K562 (cell line): ENCODE results near the gene LAPTM5. TPM values are rescaled to one million over a fixed set of nuclear protein-coding genes. Genes with fewer than 3 reads are reported as not detected.

Source experiments
- ARID3A ChIP-seq: IDR thresholded peaks from 2 replicates; pipeline ENCODE4 v1.6.1; 2012; ENCODE audit warnings: low read depth, low read length, improper control_type of control experiment, borderline replicate concordance
- CEBPB ChIP-seq: fragments of 450-650 bp; IDR thresholded peaks from 2 replicates; pipeline ENCODE4 v1.6.1; 2016; ENCODE audit warnings: missing genetic modification characterization, missing compliant biosample characterization
- CHCHD3 ChIP-seq: fragments of 250-450 bp; sonication (Bioruptor Pico); IDR thresholded peaks from 2 replicates; pipeline ENCODE4 v2.1.2; 2022; ENCODE audit warnings: mild to moderate bottlenecking
- E2F8 ChIP-seq: fragments of 450-650 bp; IDR thresholded peaks from 2 replicates; pipeline ENCODE4 v1.7.1; 2018; ENCODE audit warnings: mild to moderate bottlenecking, low read depth; ENCODE audit not compliant: partially characterized antibody
- ERF ChIP-seq: fragments of 450-650 bp; formaldehyde crosslinking; IDR thresholded peaks from 2 replicates; pipeline ENCODE4 v1.4.0; 2020; ENCODE audit warnings: mild to moderate bottlenecking, mixed read lengths
- KLF10 ChIP-seq: fragments of 250-450 bp; sonication (Bioruptor Pico); IDR thresholded peaks from 2 replicates; pipeline ENCODE4 v1.6.1; 2021; ENCODE audit warnings: matching md5 sums
- NCOA6 ChIP-seq: fragments of 450-650 bp; IDR thresholded peaks from 2 replicates; pipeline ENCODE4 v1.6.1; 2017; ENCODE audit warnings: mild to moderate bottlenecking
- NFE2L1 ChIP-seq: fragments of 450-650 bp; IDR thresholded peaks from 2 replicates; pipeline ENCODE4 v1.6.1; 2016; ENCODE audit warnings: missing genetic modification characterization, low read depth, mild to moderate bottlenecking, missing compliant biosample characterization, moderate library complexity, borderline replicate concordance
- RBM17 ChIP-seq: fragments of 200-400 bp; formaldehyde crosslinking; IDR thresholded peaks from 2 replicates; pipeline ENCODE4 v1.6.1; 2017; ENCODE audit warnings: low read depth, mild to moderate bottlenecking, low read length, borderline replicate concordance
- RFX1 ChIP-seq: fragments of 450-650 bp; IDR thresholded peaks from 2 replicates; pipeline ENCODE4 v1.6.1; 2016; ENCODE audit warnings: mild to moderate bottlenecking, moderate library complexity
- SAFB ChIP-seq: fragments of 200-400 bp; formaldehyde crosslinking; IDR thresholded peaks from 2 replicates; pipeline ENCODE4 v1.6.1; 2017; ENCODE audit warnings: low read depth, low read length, borderline replicate concordance
- SRSF1 ChIP-seq: fragments of 200-400 bp; formaldehyde crosslinking; IDR thresholded peaks from 2 replicates; pipeline ENCODE4 v1.6.1; 2017; ENCODE audit warnings: mild to moderate bottlenecking, low read depth, low read length, moderate library complexity
- SRSF9 ChIP-seq: fragments of 200-400 bp; formaldehyde crosslinking; IDR thresholded peaks from 2 replicates; pipeline ENCODE4 v1.6.1; 2017; ENCODE audit warnings: low read depth, low read length, borderline replicate concordance
- ZBTB11 ChIP-seq, 3 experiments: fragments of 200-800 bp in 1 of 3; fragments of 250-450 bp in 1 of 3; fragments of 450-650 bp in 1 of 3; sonication (Bioruptor Pico) in 1 of 3; sonication (Bioruptor generic) in 1 of 3; formaldehyde crosslinking in 1 of 3; IDR thresholded peaks; 2 replicates each; pipeline versions ENCODE4 v1.6.1 to v1.8.0; 2016 to 2022; ENCODE audit warnings: mild to moderate bottlenecking in 2 of 3, missing genetic modification characterization in 2 of 3, missing compliant biosample characterization in 1 of 3, moderate library complexity in 1 of 3
- ZBTB12 ChIP-seq: fragments of 250-450 bp; sonication (Bioruptor Pico); IDR thresholded peaks from 2 replicates; pipeline ENCODE4 v1.4.0; 2020
- ZC3H8 ChIP-seq: fragments of 450-650 bp; IDR thresholded peaks from 2 replicates; pipeline ENCODE4 v1.6.1; 2017
- ZFP30 ChIP-seq: fragments of 250-450 bp; sonication (Bioruptor Pico); IDR thresholded peaks from 2 replicates; pipeline ENCODE4 v1.8.0; 2022; ENCODE audit warnings: moderate library complexity, mild to moderate bottlenecking, inconsistent platforms, borderline replicate concordance
- ZFX ChIP-seq: sonication (generic); formaldehyde crosslinking; IDR thresholded peaks from 2 replicates; pipeline ENCODE4 v1.8.0; 2022; ENCODE audit warnings: mild to moderate bottlenecking, missing genetic modification reagents, moderate library complexity
- ZNF121 ChIP-seq: sonication (generic); formaldehyde crosslinking; conservative IDR thresholded peaks from 2 replicates; pipeline ENCODE4 v1.8.0; 2022; ENCODE audit warnings: missing genetic modification reagents
- ZNF384 ChIP-seq: IDR thresholded peaks from 2 replicates; pipeline ENCODE4 v1.6.1; 2012; ENCODE audit warnings: low read depth, low read length, improper control_type of control experiment
- ZNF507 ChIP-seq: conservative IDR thresholded peaks from 2 replicates; pipeline ENCODE4 v1.6.1; 2017; ENCODE audit warnings: missing genetic modification characterization, missing compliant biosample characterization
- polyA plus RNA-seq, 8 experiments: library from polyadenylated mRNA; depleted of rRNA in 4 of 8; stranded (reverse) in 5 of 8; unstranded in 3 of 8; fragments of >200 nt; fragmentation: Nextera tagmentation in 2 of 8; fragmentation: Illumina TruSeq in 1 of 8; extraction: Ambion mirVana in 2 of 8; extraction: Trizol in 1 of 8; gene quantifications; 2 replicates each; pipeline versions ENCODE4 v1.2.1 to v1.2.3, GENCODE V29; 2011 to 2014; ENCODE audit warnings: inconsistent platforms in 1 of 8, missing spikeins in 1 of 8
- total RNA-seq, 7 experiments: library from RNA; depleted of rRNA in 6 of 7; stranded (reverse); fragments of >200 nt in 6 of 7; fragmentation: Illumina TruSeq in 2 of 7; extraction: Trizol in 2 of 7; gene quantifications; 2 replicates each; pipeline versions ENCODE4 v1.2.1 to v1.2.3, GENCODE V29; 2011 to 2021; ENCODE audit warnings: low replicate concordance in 1 of 7

LAPTM5 gene
- total and polyA plus RNA-seq, 9 of the 15 experiments (the other 6 are each of a cell fraction or from before 2014, with no cell fraction given) = 2.4 to 47.3 (median 20.3) TPM

- TF ChIP-seq ZBTB11 (CRISPR knock-in tag; IDR thresholded peaks at IDR 0.05) (no peak), NCOA6 (no peak), RFX1 (no peak), CHCHD3 (CRISPR knock-in tag) (no peak), E2F8 (no peak), CEBPB (tag) (no peak), ZFP30 (no peak), ERF (CRISPR knock-in tag) (0 out of 2 replicates have a peak, but pooled peaks have one; percentile 23), KLF10 (CRISPR knock-in tag) (no peak), ZNF121 (CRISPR knock-in tag) (no peak), SAFB (no peak), SRSF1 (no peak), ZBTB12 (CRISPR knock-in tag) (no peak), ZNF507 (no peak), SRSF9 (no peak), RBM17 (no peak), NFE2L1 (no peak), ZNF384 (no peak), ZC3H8 (no peak), ARID3A (no peak), ZFX (CRISPR knock-in tag) (peak; percentile 19; the same call in 1 of the 2 replicates)
These were observed 44.2 kb upstream of the LAPTM5 start (continued) for GRCh38 chr1:30801771-30802198.
